ENCODE data around the gene CDC6.

Gene CDC6

DNA sequence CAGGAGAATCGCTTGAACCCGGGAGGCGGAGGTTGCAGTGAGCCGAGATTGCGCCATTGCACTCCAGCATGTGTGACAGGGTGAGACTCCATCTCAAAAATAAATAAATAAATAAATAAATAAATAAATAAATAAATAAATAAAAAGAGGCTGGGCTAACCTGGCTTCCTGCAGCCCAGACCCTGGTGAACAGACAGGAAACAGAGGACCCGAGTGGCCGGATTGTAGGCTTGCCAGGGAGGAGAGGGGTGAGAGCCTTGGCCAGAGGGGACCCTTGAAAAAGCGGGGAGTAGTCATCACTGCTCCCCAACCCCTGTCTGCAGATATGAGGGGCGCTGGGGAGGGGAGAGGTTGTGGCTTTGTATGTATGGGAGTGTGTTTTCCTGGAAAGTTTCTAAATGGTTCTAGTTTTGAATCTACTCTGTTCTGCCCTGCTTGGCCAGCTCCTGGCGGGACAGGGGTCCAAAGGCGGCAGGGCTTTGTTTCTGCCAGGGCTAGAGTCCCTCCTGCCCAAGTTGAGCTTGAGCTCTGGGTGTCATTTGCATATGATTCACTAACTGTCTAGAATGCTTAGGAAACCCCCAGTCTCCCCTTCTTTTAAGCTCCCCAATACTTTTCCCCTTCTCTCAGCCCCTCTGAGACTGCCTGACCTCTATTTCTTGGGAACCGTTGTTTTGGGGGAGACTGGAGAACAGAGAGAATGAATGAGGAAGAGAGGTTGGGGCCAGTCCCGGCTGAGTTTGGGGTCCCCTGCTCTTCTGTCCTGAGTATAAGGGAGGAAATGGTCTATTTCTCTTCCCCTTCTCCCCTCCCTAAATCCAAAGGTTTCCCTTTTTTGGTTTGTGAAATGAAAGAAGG lies 37.7 kb downstream of the CDC6 start:
- Histone ChIP-seq H3K27me3 (ENCODE audit: low read depth, low read length) (no peaks in the 10 kb centered on the region), H3K27ac (ENCODE audit: low read length) (peak overlapping the region; percentile 94), H3K4me1 (ENCODE audit: low read length) (peaks cover 80% of the 10 kb centered on the region), H3K9me3 (ENCODE audit: insufficient read depth, low read length) (no peaks in the 10 kb centered on the region), H3K36me3 (replicated peaks; ENCODE audit: low read depth, low read length) (peaks cover 4% of the 10 kb centered on the region), H3K4me2 (ENCODE audit: low read length) (peak overlapping the region; percentile 98), H3K4me3 (ENCODE audit: low read length) (peak overlapping the region; percentile 71), H3K79me2 (ENCODE audit: low read length) (peaks cover 98% of the 10 kb centered on the region), H2AFZ (ENCODE audit: low read depth, low read length) (no peak overlapping the region), H3K9ac (ENCODE audit: low read length) (peak overlapping the region; percentile 65), H4K20me1 (ENCODE audit: insufficient read depth, low read length) (peaks cover 56% of the 10 kb centered on the region)
- TF ChIP-seq, protein P1, sequence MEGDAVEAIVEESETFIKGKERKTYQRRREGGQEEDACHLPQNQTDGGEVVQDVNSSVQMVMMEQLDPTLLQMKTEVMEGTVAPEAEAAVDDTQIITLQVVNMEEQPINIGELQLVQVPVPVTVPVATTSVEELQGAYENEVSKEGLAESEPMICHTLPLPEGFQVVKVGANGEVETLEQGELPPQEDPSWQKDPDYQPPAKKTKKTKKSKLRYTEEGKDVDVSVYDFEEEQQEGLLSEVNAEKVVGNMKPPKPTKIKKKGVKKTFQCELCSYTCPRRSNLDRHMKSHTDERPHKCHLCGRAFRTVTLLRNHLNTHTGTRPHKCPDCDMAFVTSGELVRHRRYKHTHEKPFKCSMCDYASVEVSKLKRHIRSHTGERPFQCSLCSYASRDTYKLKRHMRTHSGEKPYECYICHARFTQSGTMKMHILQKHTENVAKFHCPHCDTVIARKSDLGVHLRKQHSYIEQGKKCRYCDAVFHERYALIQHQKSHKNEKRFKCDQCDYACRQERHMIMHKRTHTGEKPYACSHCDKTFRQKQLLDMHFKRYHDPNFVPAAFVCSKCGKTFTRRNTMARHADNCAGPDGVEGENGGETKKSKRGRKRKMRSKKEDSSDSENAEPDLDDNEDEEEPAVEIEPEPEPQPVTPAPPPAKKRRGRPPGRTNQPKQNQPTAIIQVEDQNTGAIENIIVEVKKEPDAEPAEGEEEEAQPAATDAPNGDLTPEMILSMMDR (IDR thresholded peaks at IDR 0.05; ENCODE audit: low read depth, low read length): no peak
- no peak for TF ChIP-seq EZH2phosphoT487 (IDR thresholded peaks at IDR 0.05; ENCODE audit: low read depth)

GRCh38 chr17:40326014-40326831 lies 38.5 kb downstream of the CDC6 start:
- Histone ChIP-seq H3K27me3 (ENCODE audit: low read depth, low read length) (no peaks in the 10 kb centered on the region), H4K20me1 (ENCODE audit: insufficient read depth, low read length) (peaks cover 53% of the 10 kb centered on the region), H3K4me1 (ENCODE audit: low read length) (peaks cover 74% of the 10 kb centered on the region), H3K9ac (ENCODE audit: low read length) (peak overlapping the region; percentile 65), H3K4me2 (ENCODE audit: low read length) (peak overlapping the region; percentile 98), H3K4me3 (ENCODE audit: low read length) (peak overlapping the region; percentile 71), H3K36me3 (replicated peaks; ENCODE audit: low read depth, low read length) (peaks cover 10% of the 10 kb centered on the region), H3K9me3 (ENCODE audit: insufficient read depth, low read length) (no peaks in the 10 kb centered on the region), H3K27ac (ENCODE audit: low read length) (peak overlapping the region; percentile 74), H2AFZ (ENCODE audit: low read depth, low read length) (no peak overlapping the region), H3K79me2 (ENCODE audit: low read length) (peaks cover 98% of the 10 kb centered on the region)
- TF ChIP-seq, protein P1 (IDR thresholded peaks at IDR 0.05; ENCODE audit: low read depth, low read length): no peak
- no peak for TF ChIP-seq EZH2phosphoT487 (IDR thresholded peaks at IDR 0.05; ENCODE audit: low read depth)

- no peak for TF ChIP-seq EZH2phosphoT487 (IDR thresholded peaks at IDR 0.05; ENCODE audit: low read depth)
- TF ChIP-seq, protein P1 (IDR thresholded peaks at IDR 0.05; ENCODE audit: low read depth, low read length): no peak
- Histone ChIP-seq H2AFZ (ENCODE audit: low read depth, low read length) (no peak overlapping the region), H3K27me3 (ENCODE audit: low read depth, low read length) (no peaks in the 10 kb centered on the region), H3K4me2 (ENCODE audit: low read length) (peak overlapping the region; percentile 98), H3K27ac (ENCODE audit: low read length) (peak overlapping the region; percentile 74; the same call in 1 of the 2 replicates), H4K20me1 (ENCODE audit: insufficient read depth, low read length) (peaks cover 49% of the 10 kb centered on the region), H3K4me3 (ENCODE audit: low read length) (peak overlapping the region; percentile 71), H3K79me2 (ENCODE audit: low read length) (peaks cover 98% of the 10 kb centered on the region), H3K36me3 (replicated peaks; ENCODE audit: low read depth, low read length) (peaks cover 12% of the 10 kb centered on the region), H3K9me3 (ENCODE audit: insufficient read depth, low read length) (no peaks in the 10 kb centered on the region), H3K4me1 (ENCODE audit: low read length) (peaks cover 68% of the 10 kb centered on the region), H3K9ac (ENCODE audit: low read length) (peak overlapping the region; percentile 65; the same call in 1 of the 2 replicates)
These were observed 39.1 kb downstream of the CDC6 start for GRCh38 chr17:40326832-40327199.

- Histone ChIP-seq H3K27me3 (ENCODE audit: low read depth, low read length) (no peaks in the 10 kb centered on the region), H3K4me1 (ENCODE audit: low read length) (peaks cover 63% of the 10 kb centered on the region), H3K9ac (ENCODE audit: low read length) (peak overlapping the region; percentile 65; the same call in 1 of the 2 replicates), H3K36me3 (replicated peaks; ENCODE audit: low read depth, low read length) (peaks cover 16% of the 10 kb centered on the region), H3K4me2 (ENCODE audit: low read length) (peak overlapping the region; percentile 98), H3K79me2 (ENCODE audit: low read length) (peaks cover 98% of the 10 kb centered on the region), H3K4me3 (ENCODE audit: low read length) (no peak overlapping the region), H4K20me1 (ENCODE audit: insufficient read depth, low read length) (peaks cover 47% of the 10 kb centered on the region), H2AFZ (ENCODE audit: low read depth, low read length) (no peak overlapping the region), H3K9me3 (ENCODE audit: insufficient read depth, low read length) (no peaks in the 10 kb centered on the region), H3K27ac (ENCODE audit: low read length) (no peak overlapping the region)
- TF ChIP-seq, protein P1 (IDR thresholded peaks at IDR 0.05; ENCODE audit: low read depth, low read length): no peak
- no peak for TF ChIP-seq EZH2phosphoT487 (IDR thresholded peaks at IDR 0.05; ENCODE audit: low read depth)
These were observed 39.6 kb downstream of the CDC6 start for GRCh38 chr17:40327244-40327729.

Data from OCI-LY3 (cell line).